GM19240 (cell line): ENCODE results near the gene FKBP5.
"Not testable (repeated sequence)": the region's sequence is repeated elsewhere in the genome, so short reads cannot be mapped to it uniquely, and the experiment has no call there.

Experiments used
- DNase-seq: peaks from one replicate; pipeline ENCODE4 v3.0.0; 2011; ENCODE audit warnings: low spot score; ENCODE audit not compliant: insufficient read length

Gene FKBP5

GRCh38 chr6:35589904-35590303 lies 98.8 kb downstream of the FKBP5 start:
- DNase-seq: no peak

- no peak for DNase-seq
Measured at GRCh38 chr6:35589201-35589739, 99.4 kb downstream of the FKBP5 start.

GRCh38 chr6:35587167-35587566 lies 101.5 kb downstream of the FKBP5 start:
- no peak for DNase-seq

- DNase-seq: no peak
Measured at GRCh38 chr6:35586542-35586941, 102.2 kb downstream of the FKBP5 start.

- no peak for DNase-seq
Measured at GRCh38 chr6:35585658-35586057, 103.1 kb downstream of the FKBP5 start.

- DNase-seq: peak; percentile 16
Measured at GRCh38 chr6:35583893-35584688, 104.6 kb downstream of the FKBP5 start.

- DNase-seq: no peak
Measured at GRCh38 chr6:35582315-35582714, 106.4 kb downstream of the FKBP5 start.

- no peak for DNase-seq
Measured at GRCh38 chr6:35581633-35582032, 107.1 kb downstream of the FKBP5 start.

- no peak for DNase-seq
Measured at GRCh38 chr6:35580836-35581235, 107.9 kb downstream of the FKBP5 start.

- DNase-seq: no peak
Measured at GRCh38 chr6:35576682-35577081, 112.0 kb downstream of the FKBP5 start.

- no peak for DNase-seq
Measured at GRCh38 chr6:35573495-35574110, 115.1 kb downstream of the FKBP5 start.

- not testable (repeated sequence) for DNase-seq
Measured at GRCh38 chr6:35570885-35571330, 117.8 kb downstream of the FKBP5 start.

- no peak for DNase-seq
Measured at GRCh38 chr6:35569011-35569461, 119.7 kb downstream of the FKBP5 start.

GRCh38 chr6:35566794-35567193 lies 121.9 kb downstream of the FKBP5 start:
- no peak for DNase-seq

GRCh38 chr6:35564733-35565132 lies 124.0 kb downstream of the FKBP5 start:
- DNase-seq: no peak

GRCh38 chr6:35562060-35562459 lies 126.7 kb downstream of the FKBP5 start:
- no peak for DNase-seq

GRCh38 chr6:35561113-35561512 lies 127.6 kb downstream of the FKBP5 start:
- DNase-seq: no peak

GRCh38 chr6:35558571-35558970 lies 130.1 kb downstream of the FKBP5 start:
- DNase-seq: no peak

GRCh38 chr6:35557239-35557638 lies 131.5 kb downstream of the FKBP5 start:
- no peak for DNase-seq

- DNase-seq: no peak
Measured at GRCh38 chr6:35554811-35555210, 133.9 kb downstream of the FKBP5 start.

GRCh38 chr6:35553315-35553714 lies 135.4 kb downstream of the FKBP5 start:
- DNase-seq: no peak

GRCh38 chr6:35552285-35552917 lies 136.3 kb downstream of the FKBP5 start:
- DNase-seq: no peak
